ENCODE results near the gene TMEM121. TPM values are rescaled to one million over a fixed set of nuclear protein-coding genes. Genes with fewer than 3 reads are reported as not detected.

Gene TMEM121
- total RNA-seq, 1 donor = 1.8 TPM

GRCh38 chr14:105501504-105502291 is 24.7 kb upstream of the TMEM121 start:
- no peak overlapping the region for H3K4me2 ChIP-seq (ENCODE audit: insufficient read depth, low read length)
- no peaks in the 10 kb centered on the region for H4K20me1 ChIP-seq (ENCODE audit: insufficient read depth, low read length)
- no peaks in the 10 kb centered on the region for H3K36me3 ChIP-seq (ENCODE audit: insufficient read depth, low read length)
- no peak overlapping the region for H3K4me3 ChIP-seq (ENCODE audit: insufficient read depth, low read length)
- no peak for TF ChIP-seq CTCF (IDR thresholded peaks at IDR 0.05; ENCODE audit: extremely low read depth, low read depth, low read length)
- DNase-seq (ENCODE audit: insufficient read length, low spot score, missing footprints) = peak; percentile 39
- no peak overlapping the region for H3K27ac ChIP-seq (ENCODE audit: low read depth, low read length)
- no peaks in the 10 kb centered on the region for H3K79me2 ChIP-seq (ENCODE audit: insufficient read depth, low read length)
- H3K4me1 ChIP-seq (ENCODE audit: insufficient read depth, low read length) = no peaks in the 10 kb centered on the region
- no peak overlapping the region for H2AFZ ChIP-seq (ENCODE audit: low read length)
- no peaks in the 10 kb centered on the region for H3K9me3 ChIP-seq (ENCODE audit: low read depth, low read length)
- no peaks in the 10 kb centered on the region for H3K27me3 ChIP-seq (ENCODE audit: insufficient read depth, low read length)

GRCh38 chr14:105502446-105503295 is 23.7 kb upstream of the TMEM121 start:
- H3K4me2 ChIP-seq (ENCODE audit: insufficient read depth, low read length) = no peak overlapping the region
- H3K4me1 ChIP-seq (ENCODE audit: insufficient read depth, low read length) = no peaks in the 10 kb centered on the region
- H3K9me3 ChIP-seq (ENCODE audit: low read depth, low read length) = no peaks in the 10 kb centered on the region
- no peaks in the 10 kb centered on the region for H4K20me1 ChIP-seq (ENCODE audit: insufficient read depth, low read length)
- H3K79me2 ChIP-seq (ENCODE audit: insufficient read depth, low read length) = no peaks in the 10 kb centered on the region
- H2AFZ ChIP-seq (ENCODE audit: low read length) = no peak overlapping the region
- no peak overlapping the region for H3K4me3 ChIP-seq (ENCODE audit: insufficient read depth, low read length)
- H3K27me3 ChIP-seq (ENCODE audit: insufficient read depth, low read length) = no peaks in the 10 kb centered on the region
- no peaks in the 10 kb centered on the region for H3K36me3 ChIP-seq (ENCODE audit: insufficient read depth, low read length)
- H3K27ac ChIP-seq (ENCODE audit: low read depth, low read length) = no peak overlapping the region
- DNase-seq (ENCODE audit: insufficient read length, low spot score, missing footprints) = peak; percentile 62
- no peak for TF ChIP-seq CTCF (IDR thresholded peaks at IDR 0.05; ENCODE audit: extremely low read depth, low read depth, low read length)

DNA sequence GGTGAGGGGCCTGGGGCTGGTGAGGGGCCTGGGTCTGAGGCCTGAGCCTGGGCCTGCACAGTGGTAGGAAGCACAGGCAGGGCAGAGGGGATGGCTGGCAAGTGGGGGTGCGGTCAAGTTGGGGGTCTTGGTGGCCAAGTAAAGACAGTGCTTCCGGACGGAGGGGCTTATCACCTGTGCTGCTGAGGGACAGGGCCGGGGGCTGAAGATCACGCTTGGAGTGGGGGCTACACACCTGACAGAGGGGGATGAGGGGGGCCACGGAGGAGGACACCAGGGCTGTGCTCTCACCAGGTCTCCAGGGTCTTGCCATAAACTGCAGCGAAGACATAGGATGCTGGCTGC is 23.1 kb upstream of the TMEM121 start:
- no peak overlapping the region for H3K27ac ChIP-seq (ENCODE audit: low read depth, low read length)
- no peak for TF ChIP-seq CTCF (IDR thresholded peaks at IDR 0.05; ENCODE audit: extremely low read depth, low read depth, low read length)
- H3K9me3 ChIP-seq (ENCODE audit: low read depth, low read length) = no peaks in the 10 kb centered on the region
- no peaks in the 10 kb centered on the region for H3K36me3 ChIP-seq (ENCODE audit: insufficient read depth, low read length)
- peaks cover 2% of the 10 kb centered on the region for H3K27me3 ChIP-seq (ENCODE audit: insufficient read depth, low read length)
- H3K79me2 ChIP-seq (ENCODE audit: insufficient read depth, low read length) = no peaks in the 10 kb centered on the region
- no peaks in the 10 kb centered on the region for H4K20me1 ChIP-seq (ENCODE audit: insufficient read depth, low read length)
- DNase-seq (ENCODE audit: insufficient read length, low spot score, missing footprints) = no peak
- no peak overlapping the region for H3K4me2 ChIP-seq (ENCODE audit: insufficient read depth, low read length)
- H3K4me3 ChIP-seq (ENCODE audit: insufficient read depth, low read length) = no peak overlapping the region
- H3K4me1 ChIP-seq (ENCODE audit: insufficient read depth, low read length) = no peaks in the 10 kb centered on the region
- no peak overlapping the region for H2AFZ ChIP-seq (ENCODE audit: low read length)
